ENCODE measurements around the gene BICD2.

- TF ChIP-seq SETDB1 (CRISPR knock-in tag; IDR thresholded peaks at IDR 0.05; ENCODE audit: borderline replicate concordance) (no peak), MAX (IDR thresholded peaks at IDR 0.05) (no peak), ESRRA (CRISPR knock-in tag; IDR thresholded peaks at IDR 0.05; ENCODE audit: low read depth) (no peak), GZF1 (CRISPR knock-in tag; IDR thresholded peaks at IDR 0.05) (no peak), ZNF83 (CRISPR knock-in tag; IDR thresholded peaks at IDR 0.05; ENCODE audit: borderline replicate concordance) (no peak), POLR2A (IDR thresholded peaks at IDR 0.05; ENCODE audit: insufficient read depth in 1 of 2, low read depth in 2 of 2, low read length in 2 of 2) (no peak), U2AF2 (IDR thresholded peaks at IDR 0.05; ENCODE audit: low read depth, low read length) (no peak), POLR2AphosphoS5 (IDR thresholded peaks at IDR 0.05; ENCODE audit: low read depth, low read length) (no peak), ZBTB39 (CRISPR knock-in tag; IDR thresholded peaks at IDR 0.05) (no peak), PBX2 (CRISPR knock-in tag; IDR thresholded peaks at IDR 0.05) (no peak), THAP8 (CRISPR knock-in tag; IDR thresholded peaks at IDR 0.05; ENCODE audit: borderline replicate concordance) (no peak)
Observed at GRCh38 chr9:92713528-92713927, 51.1 kb downstream of the BICD2 start.

Measured in HepG2 (cell line).